K562 (cell line): Measurements from ENCODE around the gene NBEA. TPM values are rescaled to one million over a fixed set of nuclear protein-coding genes. Genes with fewer than 3 reads are reported as not detected.

Source experiments
- ATAC-seq: fragments of 200-7000 bp; cut with Tn5 transposase; 3 replicates; pipeline ENCODE4 v1.9.1; 2020; ENCODE audit warnings: moderate library complexity
- BruUV-seq: library from RNA; stranded (reverse); fragments of 400-500 nt; replicated peaks from 2 replicates; lab custom pipeline; 2021; lab: Mats Ljungman, UMichigan
- CTCF ChIA-PET: fragments of 300-600 bp; formaldehyde crosslinking; extraction: SDS; loops from one replicate; lab custom pipeline; 2021; ENCODE audit warnings: low intra/inter-chr PET ratio; lab: Yijun Ruan, JAX
- POLR2A ChIA-PET: fragments of 300-600, 350-650 bp; sonication (Branson Sonifier 250); formaldehyde crosslinking; extraction: SDS; loops from one replicate; lab custom pipeline; 2021; ENCODE audit warnings: antibody characterized with exemption, inconsistent platforms; lab: Yijun Ruan, JAX
- DNase-seq, 4 experiments: peaks; one replicate each; pipeline versions ENCODE4 v3.0.0 to v3.0.0-alpha.2; 2011 to 2018; ENCODE audit warnings: low spot score in 3 of 4, mixed read lengths in 3 of 4; ENCODE audit errors: extremely low read depth in 1 of 4
- FAIRE-seq: peaks from 2 replicates; lab custom pipeline; 2011; peaks lifted over from hg19 to GRCh38; lab: Jason Lieb, UNC
- H2AFZ ChIP-seq: 2 replicates; pipeline ENCODE4 v1.6.0; 2011; ENCODE audit warnings: low read depth, low read length, control low read depth, inconsistent platforms
- H3K27ac ChIP-seq: fragments of 200-600 bp; 3 replicates; pipeline ENCODE4 v1.8.0; 2011; ENCODE audit warnings: low read depth, mild to moderate bottlenecking, control low read depth, inconsistent platforms, low read length, moderate library complexity, mixed read lengths; ENCODE audit errors: extremely low read depth
- H3K27me3 ChIP-seq, 2 experiments: fragments of 300-600 bp in 1 of 2; 2 replicates in 1 of 2; 3 replicates in 1 of 2; pipeline versions ENCODE4 v1.6.0 to v1.8.0; 2011; ENCODE audit warnings: inconsistent platforms in 2 of 2, low read length in 2 of 2, mild to moderate bottlenecking in 1 of 2, mixed read lengths in 1 of 2, moderate library complexity in 1 of 2; ENCODE audit not compliant: control insufficient read depth in 2 of 2, insufficient read depth in 2 of 2
- H3K36me3 ChIP-seq: fragments of 300-600 bp; 3 replicates; pipeline ENCODE4 v1.8.0; 2011; ENCODE audit warnings: mild to moderate bottlenecking, low read length, inconsistent platforms; ENCODE audit not compliant: control insufficient read depth, insufficient read depth
- H3K4me1 ChIP-seq, 2 experiments: fragments of 200-600 bp in 1 of 2; replicated peaks in 1 of 2; 2 replicates in 1 of 2; 3 replicates in 1 of 2; pipeline versions ENCODE4 v1.5.1 to v1.8.0; 2011; ENCODE audit warnings: inconsistent platforms in 2 of 2, low read length in 2 of 2, mild to moderate bottlenecking in 1 of 2, mixed read lengths in 1 of 2, moderate library complexity in 1 of 2; ENCODE audit not compliant: control insufficient read depth in 2 of 2, insufficient read depth in 2 of 2
- H3K4me2 ChIP-seq: 2 replicates; pipeline ENCODE4 v1.6.1; 2011; ENCODE audit warnings: low read length, control low read depth, inconsistent platforms, mixed read lengths; ENCODE audit not compliant: insufficient read depth
- H3K4me3 ChIP-seq: fragments of 200-600 bp; sonication (generic), shearing (Covaris generic); 2 replicates; pipeline ENCODE4 v1.5.1; 2016; ENCODE audit warnings: control low read depth, inconsistent platforms
- H3K79me2 ChIP-seq: fragments of 200-600 bp; 3 replicates; pipeline ENCODE4 v1.8.0; 2011; ENCODE audit warnings: low read length, inconsistent platforms; ENCODE audit not compliant: control insufficient read depth, insufficient read depth
- H3K9ac ChIP-seq, 2 experiments: 2 replicates each; pipeline versions ENCODE4 v1.6.0 to v1.6.1; 2011; ENCODE audit warnings: low read depth in 2 of 2, low read length in 2 of 2, control low read depth in 1 of 2, inconsistent platforms in 1 of 2, mild to moderate bottlenecking in 1 of 2, mixed read lengths in 1 of 2; ENCODE audit not compliant: insufficient read depth in 1 of 2
- H3K9me1 ChIP-seq: one replicate; pipeline ENCODE4 v1.6.0; 2011; ENCODE audit warnings: inconsistent platforms, mild to moderate bottlenecking, low read length, moderate library complexity; ENCODE audit not compliant: control insufficient read depth, insufficient read depth
- H3K9me3 ChIP-seq: replicated peaks from 2 replicates; pipeline ENCODE4 v1.5.1; 2011; ENCODE audit warnings: low read depth, low read length, inconsistent platforms; ENCODE audit not compliant: control insufficient read depth, insufficient read depth
- H4K20me1 ChIP-seq: replicated peaks from 2 replicates; pipeline ENCODE4 v1.6.1; 2011; ENCODE audit warnings: low read length, inconsistent platforms, mixed read lengths; ENCODE audit not compliant: control insufficient read depth, insufficient read depth
- ATF7 ChIP-seq: fragments of 450-650 bp; IDR thresholded peaks from 2 replicates; pipeline ENCODE4 v1.7.1; 2014; ENCODE audit warnings: mild to moderate bottlenecking, moderate library complexity
- BRCA1 ChIP-seq, 2 experiments: fragments of 450-650 bp in 1 of 2; sonication (generic) in 1 of 2; formaldehyde crosslinking in 1 of 2; IDR thresholded peaks; 2 replicates each; pipeline versions ENCODE4 v1.5.0 to v1.6.1; 2017 to 2020; ENCODE audit warnings: mild to moderate bottlenecking in 1 of 2, missing genetic modification reagents in 1 of 2
- CTBP1 ChIP-seq: fragments of 450-650 bp; IDR thresholded peaks from 2 replicates; pipeline ENCODE4 v1.6.1; 2016; ENCODE audit warnings: borderline replicate concordance
- MAFG ChIP-seq: fragments of 450-650 bp; conservative IDR thresholded peaks from 2 replicates; pipeline ENCODE4 v1.6.1; 2016; ENCODE audit warnings: missing genetic modification characterization, missing compliant biosample characterization
- SREBF1 ChIP-seq: fragments of 150-350 bp; IDR thresholded peaks from 2 replicates; pipeline ENCODE4 v1.6.1; 2014; ENCODE audit warnings: antibody characterized with exemption, low read depth, low read length, borderline replicate concordance
- ZKSCAN8 ChIP-seq: fragments of 200-800 bp; sonication (Bioruptor generic); IDR thresholded peaks from 2 replicates; pipeline ENCODE4 v1.6.1; 2016; ENCODE audit warnings: missing genetic modification characterization, missing compliant biosample characterization
- ZNF224 ChIP-seq: sonication (generic); formaldehyde crosslinking; IDR thresholded peaks from 2 replicates; pipeline ENCODE4 v1.8.0; 2022; ENCODE audit warnings: mild to moderate bottlenecking, missing genetic modification reagents
- WGBS: fragments of 100-300 bp; shearing (Covaris generic); methylation state at CpG from one replicate; pipeline ENCODE4 v1.1.6; 2016; ENCODE audit warnings: low coverage, mixed read lengths; ENCODE audit not compliant: insufficient coverage; ENCODE audit errors: missing lambda C conversion rate; 5-methylcytosine and 5-hydroxymethylcytosine counted together
- in situ Hi-C: fragments of 300-500 bp; cut with MboI; formaldehyde crosslinking; loops from 4 replicates; pipeline ENCODE4 v1.15.0; 2018; ENCODE audit warnings: inconsistent platforms, mixed read lengths
- intact Hi-C: fragments of 100-400 bp; cut with micrococcal nuclease; formaldehyde crosslinking; loops from 2 replicates; pipeline ENCODE4 v1.14.2; 2022
- polyA plus RNA-seq, 8 experiments: library from polyadenylated mRNA; depleted of rRNA in 4 of 8; stranded (reverse) in 5 of 8; unstranded in 3 of 8; fragments of >200 nt; fragmentation: Nextera tagmentation in 2 of 8; fragmentation: Illumina TruSeq in 1 of 8; extraction: Ambion mirVana in 2 of 8; extraction: Trizol in 1 of 8; gene quantifications; 2 replicates each; pipeline versions ENCODE4 v1.2.1 to v1.2.3, GENCODE V29; 2011 to 2014; ENCODE audit warnings: inconsistent platforms in 1 of 8, missing spikeins in 1 of 8
- total RNA-seq, 7 experiments: library from RNA; depleted of rRNA in 6 of 7; stranded (reverse); fragments of >200 nt in 6 of 7; fragmentation: Illumina TruSeq in 2 of 7; extraction: Trizol in 2 of 7; gene quantifications; 2 replicates each; pipeline versions ENCODE4 v1.2.1 to v1.2.3, GENCODE V29; 2011 to 2021; ENCODE audit warnings: low replicate concordance in 1 of 7
- TF ChIP-seq, protein P1 (sequence below): IDR thresholded peaks from 2 replicates; pipeline ENCODE4 v1.6.1; 2016; ENCODE audit warnings: missing genetic modification characterization, missing compliant biosample characterization

Gene NBEA
- total and polyA plus RNA-seq, 9 of the 15 experiments (the other 6 are each of a cell fraction or from before 2014, with no cell fraction given) = 0.03 to 0.94 (median 0.05) TPM; not detected in 2

DNA sequence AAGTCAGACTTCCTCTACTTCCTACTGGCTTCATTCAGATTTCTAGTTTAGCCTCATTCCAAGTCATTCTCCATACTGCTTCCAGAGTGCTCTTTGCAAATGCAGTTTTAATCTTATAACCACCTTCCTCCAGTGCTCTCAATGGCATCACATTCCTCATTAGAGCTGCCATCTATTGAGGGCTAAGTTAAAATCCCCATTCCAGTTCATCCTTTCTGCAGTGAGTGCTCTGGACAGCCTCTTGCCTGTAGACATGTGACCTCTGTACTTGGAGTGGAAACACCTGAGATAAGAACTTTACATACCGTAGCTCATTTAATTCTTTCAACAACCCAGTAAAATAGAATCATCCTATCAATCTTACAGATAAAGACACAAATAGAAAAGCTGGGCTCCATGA is 592.3 kb downstream of the NBEA start:
- FAIRE-seq (no peak), ATAC-seq (no peak), DNase-seq (no peak)
- H3K27me3 ChIP-seq = no peaks in the 10 kb centered on the region
- H3K36me3 ChIP-seq = no peaks in the 10 kb centered on the region
- in situ Hi-C loops = no loop called here
- no peaks in the 10 kb centered on the region for H3K9me1 ChIP-seq
- no peaks in the 10 kb centered on the region for H3K79me2 ChIP-seq
- no peak overlapping the region for H3K27ac ChIP-seq
- H3K4me3 ChIP-seq = no peak overlapping the region
- CTCF ChIA-PET = no interaction called here
- WGBS = 0% methylated on average over 1 of the region's 1 CpG
- no peak overlapping the region for H2AFZ ChIP-seq
- intact Hi-C loops = no loop called here
- H4K20me1 ChIP-seq = no peaks in the 10 kb centered on the region
- BruUV-seq = no TSS peak
- TF ChIP-seq CTBP1 (no peak), SREBF1 (no peak), MAFG (no peak), ATF7 (no peak), ZNF224 (CRISPR knock-in tag) (no peak), ZKSCAN8 (CRISPR knock-in tag) (no peak), BRCA1 (IDR thresholded peaks at IDR 0.05) (no peak), BRCA1 (CRISPR knock-in tag; IDR thresholded peaks at IDR 0.05) (no peak)
- TF ChIP-seq, protein P1, sequence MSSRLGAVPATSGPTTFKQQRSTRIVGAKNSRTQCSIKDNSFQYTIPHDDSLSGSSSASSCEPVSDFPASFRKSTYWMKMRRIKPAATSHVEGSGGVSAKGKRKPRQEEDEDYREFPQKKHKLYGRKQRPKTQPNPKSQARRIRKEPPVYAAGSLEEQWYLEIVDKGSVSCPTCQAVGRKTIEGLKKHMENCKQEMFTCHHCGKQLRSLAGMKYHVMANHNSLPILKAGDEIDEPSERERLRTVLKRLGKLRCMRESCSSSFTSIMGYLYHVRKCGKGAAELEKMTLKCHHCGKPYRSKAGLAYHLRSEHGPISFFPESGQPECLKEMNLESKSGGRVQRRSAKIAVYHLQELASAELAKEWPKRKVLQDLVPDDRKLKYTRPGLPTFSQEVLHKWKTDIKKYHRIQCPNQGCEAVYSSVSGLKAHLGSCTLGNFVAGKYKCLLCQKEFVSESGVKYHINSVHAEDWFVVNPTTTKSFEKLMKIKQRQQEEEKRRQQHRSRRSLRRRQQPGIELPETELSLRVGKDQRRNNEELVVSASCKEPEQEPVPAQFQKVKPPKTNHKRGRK (tag) = no peak
- no peak overlapping the region for H3K4me2 ChIP-seq
- no peaks in the 10 kb centered on the region for H3K9me3 ChIP-seq
- POLR2A ChIA-PET = no interaction called here
- no peak overlapping the region for H3K9ac ChIP-seq
- no peaks in the 10 kb centered on the region for H3K4me1 ChIP-seq
